GM23338 (cell line): Measurements from ENCODE around the gene HSDL1.

ENCODE experiments used
- CREB1 ChIP-seq: fragments of 250-450 bp; sonication (Bioruptor Pico); IDR thresholded peaks from 2 replicates; pipeline ENCODE4 v1.5.0; 2020; ENCODE audit warnings: low read depth, mild to moderate bottlenecking, moderate library complexity
- EZH2 ChIP-seq: fragments of 200-600 bp; sonication (generic); IDR thresholded peaks from one replicate; pipeline ENCODE4 v1.8.0; 2017; ENCODE audit warnings: antibody characterized with exemption, mild to moderate bottlenecking, low read depth; ENCODE audit not compliant: unreplicated experiment
- EZH2phosphoT487 ChIP-seq: fragments of 200-600 bp; sonication (generic); IDR thresholded peaks from one replicate; pipeline ENCODE4 v1.8.1; 2018; ENCODE audit warnings: antibody characterized with exemption; ENCODE audit not compliant: unreplicated experiment
- JUNB ChIP-seq: IDR thresholded peaks from one replicate; pipeline ENCODE4 v1.6.1; 2016; ENCODE audit warnings: antibody characterized with exemption; ENCODE audit not compliant: unreplicated experiment
- NANOG ChIP-seq: IDR thresholded peaks from 2 replicates; pipeline ENCODE4 v1.6.1; 2016; ENCODE audit warnings: antibody characterized with exemption, borderline replicate concordance
- POLR2AphosphoS5 ChIP-seq: IDR thresholded peaks from 2 replicates; pipeline ENCODE4 v1.6.1; 2016; ENCODE audit warnings: antibody characterized with exemption, low read depth
- STAT1 ChIP-seq: IDR thresholded peaks from one replicate; pipeline ENCODE4 v1.6.1; 2016; ENCODE audit warnings: antibody characterized with exemption; ENCODE audit not compliant: unreplicated experiment
- ZNF331 ChIP-seq: fragments of 250-450 bp; sonication (Bioruptor Pico); IDR thresholded peaks from 2 replicates; pipeline ENCODE4 v1.5.0; 2020; ENCODE audit warnings: low read depth, mild to moderate bottlenecking, moderate library complexity
- TF ChIP-seq, protein P1 (sequence below), 2 experiments: fragments of 200-600 bp in 1 of 2; sonication (generic) in 1 of 2; conservative IDR thresholded peaks; 2 replicates each; pipeline versions ENCODE4 v1.5.1 to v1.6.1; 2016 to 2017; ENCODE audit warnings: antibody characterized with exemption in 2 of 2, low read depth in 2 of 2, mild to moderate bottlenecking in 2 of 2, moderate library complexity in 1 of 2
- TF ChIP-seq, protein P2 (sequence below): IDR thresholded peaks from 2 replicates; pipeline ENCODE4 v1.6.1; 2016; ENCODE audit warnings: antibody characterized with exemption
- TF ChIP-seq, protein P3 (sequence below): IDR thresholded peaks from one replicate; pipeline ENCODE4 v1.6.1; 2018; ENCODE audit warnings: antibody characterized with exemption; ENCODE audit not compliant: unreplicated experiment

DNA sequence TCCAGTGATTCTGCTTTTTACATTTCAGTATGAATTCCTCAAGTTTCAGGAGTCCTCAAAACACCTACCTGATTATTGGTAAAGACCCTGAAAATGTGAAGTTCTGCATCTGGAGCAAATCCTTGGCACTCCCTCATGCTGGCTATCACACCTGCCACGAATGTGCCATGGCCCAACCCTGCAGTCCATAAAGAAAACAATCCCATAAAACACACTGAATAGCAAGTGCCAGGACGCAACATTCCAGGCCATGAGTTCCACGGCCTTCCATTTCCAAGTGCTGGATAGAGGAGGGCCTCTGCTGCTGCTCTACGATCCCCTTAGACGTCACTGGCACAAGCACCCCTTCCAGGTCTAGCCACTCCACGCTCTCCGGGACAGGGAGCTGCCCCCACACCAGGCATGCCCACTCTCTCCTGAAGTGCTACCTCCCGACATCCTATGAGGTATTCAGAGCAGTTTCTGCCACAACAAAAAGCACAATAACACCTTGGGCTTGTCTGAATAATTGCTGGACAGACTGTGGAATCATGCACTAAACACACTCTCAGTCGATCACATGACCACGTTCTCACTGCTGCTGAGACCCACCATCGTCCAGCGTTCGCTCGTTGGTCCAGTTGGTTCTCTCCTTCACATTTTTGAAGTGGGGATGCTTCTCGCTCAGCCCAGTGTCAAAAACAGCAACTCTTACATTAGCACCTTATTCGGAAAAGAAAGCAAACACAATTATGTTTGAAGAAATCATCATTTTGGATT is 51.7 kb downstream of the HSDL1 start:
- TF ChIP-seq, protein P1, sequence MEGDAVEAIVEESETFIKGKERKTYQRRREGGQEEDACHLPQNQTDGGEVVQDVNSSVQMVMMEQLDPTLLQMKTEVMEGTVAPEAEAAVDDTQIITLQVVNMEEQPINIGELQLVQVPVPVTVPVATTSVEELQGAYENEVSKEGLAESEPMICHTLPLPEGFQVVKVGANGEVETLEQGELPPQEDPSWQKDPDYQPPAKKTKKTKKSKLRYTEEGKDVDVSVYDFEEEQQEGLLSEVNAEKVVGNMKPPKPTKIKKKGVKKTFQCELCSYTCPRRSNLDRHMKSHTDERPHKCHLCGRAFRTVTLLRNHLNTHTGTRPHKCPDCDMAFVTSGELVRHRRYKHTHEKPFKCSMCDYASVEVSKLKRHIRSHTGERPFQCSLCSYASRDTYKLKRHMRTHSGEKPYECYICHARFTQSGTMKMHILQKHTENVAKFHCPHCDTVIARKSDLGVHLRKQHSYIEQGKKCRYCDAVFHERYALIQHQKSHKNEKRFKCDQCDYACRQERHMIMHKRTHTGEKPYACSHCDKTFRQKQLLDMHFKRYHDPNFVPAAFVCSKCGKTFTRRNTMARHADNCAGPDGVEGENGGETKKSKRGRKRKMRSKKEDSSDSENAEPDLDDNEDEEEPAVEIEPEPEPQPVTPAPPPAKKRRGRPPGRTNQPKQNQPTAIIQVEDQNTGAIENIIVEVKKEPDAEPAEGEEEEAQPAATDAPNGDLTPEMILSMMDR (conservative IDR thresholded peaks at IDR 0.05; ENCODE audit: low read depth in 2 of 2) = no peak
- no peak for TF ChIP-seq POLR2AphosphoS5
- no peak for TF ChIP-seq EZH2phosphoT487
- no peak for TF ChIP-seq EZH2
- TF ChIP-seq ZNF331 (CRISPR knock-in tag) = no peak
- TF ChIP-seq JUNB = no peak
- TF ChIP-seq, protein P2, sequence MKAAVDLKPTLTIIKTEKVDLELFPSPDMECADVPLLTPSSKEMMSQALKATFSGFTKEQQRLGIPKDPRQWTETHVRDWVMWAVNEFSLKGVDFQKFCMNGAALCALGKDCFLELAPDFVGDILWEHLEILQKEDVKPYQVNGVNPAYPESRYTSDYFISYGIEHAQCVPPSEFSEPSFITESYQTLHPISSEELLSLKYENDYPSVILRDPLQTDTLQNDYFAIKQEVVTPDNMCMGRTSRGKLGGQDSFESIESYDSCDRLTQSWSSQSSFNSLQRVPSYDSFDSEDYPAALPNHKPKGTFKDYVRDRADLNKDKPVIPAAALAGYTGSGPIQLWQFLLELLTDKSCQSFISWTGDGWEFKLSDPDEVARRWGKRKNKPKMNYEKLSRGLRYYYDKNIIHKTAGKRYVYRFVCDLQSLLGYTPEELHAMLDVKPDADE = no peak
- TF ChIP-seq, protein P3, sequence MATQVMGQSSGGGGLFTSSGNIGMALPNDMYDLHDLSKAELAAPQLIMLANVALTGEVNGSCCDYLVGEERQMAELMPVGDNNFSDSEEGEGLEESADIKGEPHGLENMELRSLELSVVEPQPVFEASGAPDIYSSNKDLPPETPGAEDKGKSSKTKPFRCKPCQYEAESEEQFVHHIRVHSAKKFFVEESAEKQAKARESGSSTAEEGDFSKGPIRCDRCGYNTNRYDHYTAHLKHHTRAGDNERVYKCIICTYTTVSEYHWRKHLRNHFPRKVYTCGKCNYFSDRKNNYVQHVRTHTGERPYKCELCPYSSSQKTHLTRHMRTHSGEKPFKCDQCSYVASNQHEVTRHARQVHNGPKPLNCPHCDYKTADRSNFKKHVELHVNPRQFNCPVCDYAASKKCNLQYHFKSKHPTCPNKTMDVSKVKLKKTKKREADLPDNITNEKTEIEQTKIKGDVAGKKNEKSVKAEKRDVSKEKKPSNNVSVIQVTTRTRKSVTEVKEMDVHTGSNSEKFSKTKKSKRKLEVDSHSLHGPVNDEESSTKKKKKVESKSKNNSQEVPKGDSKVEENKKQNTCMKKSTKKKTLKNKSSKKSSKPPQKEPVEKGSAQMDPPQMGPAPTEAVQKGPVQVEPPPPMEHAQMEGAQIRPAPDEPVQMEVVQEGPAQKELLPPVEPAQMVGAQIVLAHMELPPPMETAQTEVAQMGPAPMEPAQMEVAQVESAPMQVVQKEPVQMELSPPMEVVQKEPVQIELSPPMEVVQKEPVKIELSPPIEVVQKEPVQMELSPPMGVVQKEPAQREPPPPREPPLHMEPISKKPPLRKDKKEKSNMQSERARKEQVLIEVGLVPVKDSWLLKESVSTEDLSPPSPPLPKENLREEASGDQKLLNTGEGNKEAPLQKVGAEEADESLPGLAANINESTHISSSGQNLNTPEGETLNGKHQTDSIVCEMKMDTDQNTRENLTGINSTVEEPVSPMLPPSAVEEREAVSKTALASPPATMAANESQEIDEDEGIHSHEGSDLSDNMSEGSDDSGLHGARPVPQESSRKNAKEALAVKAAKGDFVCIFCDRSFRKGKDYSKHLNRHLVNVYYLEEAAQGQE = no peak
- TF ChIP-seq CREB1 (CRISPR knock-in tag) = no peak
- TF ChIP-seq STAT1 = no peak
- no peak for TF ChIP-seq NANOG
